NCI-H2196 treated with DMSO at 0.1 percent for 48 hours (cell line): ENCODE measurements around the gene NOTCH3.

Experiments
- DNase-seq: peaks from one replicate; lab custom pipeline; 2025; ENCODE audit not compliant: unreplicated experiment; lab: John Stamatoyannopoulos, UW

Gene NOTCH3

GRCh38 chr19:15200553-15201364, at the start of gene NOTCH3:
NOTCH3 (minus strand) TSS chr19:15200995; CDS start chr19:15200905, 90 bp downstream.
- DNase-seq, result no peak

- DNase-seq, result no peak
Observed at GRCh38 chr19:15250640-15250993, 49.8 kb upstream of the NOTCH3 start.

- no peak for DNase-seq
Observed at GRCh38 chr19:15249972-15250639, 49.3 kb upstream of the NOTCH3 start.

GRCh38 chr19:15249528-15249874, 48.7 kb upstream of the NOTCH3 start:
- no peak for DNase-seq

- DNase-seq, result no peak
Observed at GRCh38 chr19:15248648-15249527, 48.1 kb upstream of the NOTCH3 start.

GRCh38 chr19:15248106-15248505, 47.3 kb upstream of the NOTCH3 start:
- DNase-seq, result no peak

- DNase-seq, result no peak
Observed at GRCh38 chr19:15247107-15248014, 46.6 kb upstream of the NOTCH3 start.

- no peak for DNase-seq
Observed at GRCh38 chr19:15246198-15246481, 45.3 kb upstream of the NOTCH3 start.

- DNase-seq, result no peak
Observed at GRCh38 chr19:15245370-15246197, 44.8 kb upstream of the NOTCH3 start.

GRCh38 chr19:15244808-15245207, 44.0 kb upstream of the NOTCH3 start:
- DNase-seq, result no peak

- no peak for DNase-seq
Observed at GRCh38 chr19:15244106-15244803, 43.5 kb upstream of the NOTCH3 start.

- DNase-seq, result no peak
Observed at GRCh38 chr19:15243236-15243957, 42.6 kb upstream of the NOTCH3 start.

GRCh38 chr19:15241259-15241910, 40.6 kb upstream of the NOTCH3 start:
- no peak for DNase-seq

- DNase-seq, result no peak
Observed at GRCh38 chr19:15240515-15240914, 39.7 kb upstream of the NOTCH3 start.

GRCh38 chr19:15239337-15239949, 38.6 kb upstream of the NOTCH3 start:
- no peak for DNase-seq

GRCh38 chr19:15238639-15239155, 37.9 kb upstream of the NOTCH3 start:
- no peak for DNase-seq

- DNase-seq, result no peak
Observed at GRCh38 chr19:15237759-15238638, 37.2 kb upstream of the NOTCH3 start.
